ENCODE data around the gene TRIM32.

- TF ChIP-seq POLR2A (IDR thresholded peaks at IDR 0.05) (no peak), CTCF (IDR thresholded peaks at IDR 0.05) (no peak)
These were observed 14.1 kb downstream of the TRIM32 start for GRCh38 chr9:116700882-116701865.

Data from adrenal gland (tissue), 5 donors.